22Rv1 (cell line): ENCODE data around the gene HTR2C.

ENCODE experiments used
- ZFX ChIP-seq: fragments of 450-650 bp; IDR thresholded peaks from 2 replicates; pipeline ENCODE4 v1.6.1; 2017; ENCODE audit warnings: antibody characterized with exemption, borderline replicate concordance
- TF ChIP-seq, protein P1 (sequence below): fragments of 450-650 bp; IDR thresholded peaks from 2 replicates; pipeline ENCODE4 v1.5.1; 2017; ENCODE audit warnings: mild to moderate bottlenecking

GRCh38 chrX:114766541-114766940 lies 182.7 kb downstream of the HTR2C start:
- TF ChIP-seq, protein P1, sequence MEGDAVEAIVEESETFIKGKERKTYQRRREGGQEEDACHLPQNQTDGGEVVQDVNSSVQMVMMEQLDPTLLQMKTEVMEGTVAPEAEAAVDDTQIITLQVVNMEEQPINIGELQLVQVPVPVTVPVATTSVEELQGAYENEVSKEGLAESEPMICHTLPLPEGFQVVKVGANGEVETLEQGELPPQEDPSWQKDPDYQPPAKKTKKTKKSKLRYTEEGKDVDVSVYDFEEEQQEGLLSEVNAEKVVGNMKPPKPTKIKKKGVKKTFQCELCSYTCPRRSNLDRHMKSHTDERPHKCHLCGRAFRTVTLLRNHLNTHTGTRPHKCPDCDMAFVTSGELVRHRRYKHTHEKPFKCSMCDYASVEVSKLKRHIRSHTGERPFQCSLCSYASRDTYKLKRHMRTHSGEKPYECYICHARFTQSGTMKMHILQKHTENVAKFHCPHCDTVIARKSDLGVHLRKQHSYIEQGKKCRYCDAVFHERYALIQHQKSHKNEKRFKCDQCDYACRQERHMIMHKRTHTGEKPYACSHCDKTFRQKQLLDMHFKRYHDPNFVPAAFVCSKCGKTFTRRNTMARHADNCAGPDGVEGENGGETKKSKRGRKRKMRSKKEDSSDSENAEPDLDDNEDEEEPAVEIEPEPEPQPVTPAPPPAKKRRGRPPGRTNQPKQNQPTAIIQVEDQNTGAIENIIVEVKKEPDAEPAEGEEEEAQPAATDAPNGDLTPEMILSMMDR = no peak
- no peak for TF ChIP-seq ZFX
